Measurements from ENCODE around the gene DKKL1. TPM values are rescaled to one million over a fixed set of nuclear protein-coding genes. Genes with fewer than 3 reads are reported as not detected.

The DKKL1 gene
- total RNA-seq (2021) = 0.85 TPM in 1 of 2 replicates, not detected in the other
- percentile 22 among the genes with signal in this experiment for Bru-seq, nascent RNA
- BruChase-seq, experiment 1, labeled RNA remaining after a 2-hour chase = percentile 28 among the genes with signal in this experiment
- BruChase-seq, experiment 2, labeled RNA remaining after a 6-hour chase = percentile 28 among the genes with signal in this experiment
- long read RNA-seq = 0 reads

DNA sequence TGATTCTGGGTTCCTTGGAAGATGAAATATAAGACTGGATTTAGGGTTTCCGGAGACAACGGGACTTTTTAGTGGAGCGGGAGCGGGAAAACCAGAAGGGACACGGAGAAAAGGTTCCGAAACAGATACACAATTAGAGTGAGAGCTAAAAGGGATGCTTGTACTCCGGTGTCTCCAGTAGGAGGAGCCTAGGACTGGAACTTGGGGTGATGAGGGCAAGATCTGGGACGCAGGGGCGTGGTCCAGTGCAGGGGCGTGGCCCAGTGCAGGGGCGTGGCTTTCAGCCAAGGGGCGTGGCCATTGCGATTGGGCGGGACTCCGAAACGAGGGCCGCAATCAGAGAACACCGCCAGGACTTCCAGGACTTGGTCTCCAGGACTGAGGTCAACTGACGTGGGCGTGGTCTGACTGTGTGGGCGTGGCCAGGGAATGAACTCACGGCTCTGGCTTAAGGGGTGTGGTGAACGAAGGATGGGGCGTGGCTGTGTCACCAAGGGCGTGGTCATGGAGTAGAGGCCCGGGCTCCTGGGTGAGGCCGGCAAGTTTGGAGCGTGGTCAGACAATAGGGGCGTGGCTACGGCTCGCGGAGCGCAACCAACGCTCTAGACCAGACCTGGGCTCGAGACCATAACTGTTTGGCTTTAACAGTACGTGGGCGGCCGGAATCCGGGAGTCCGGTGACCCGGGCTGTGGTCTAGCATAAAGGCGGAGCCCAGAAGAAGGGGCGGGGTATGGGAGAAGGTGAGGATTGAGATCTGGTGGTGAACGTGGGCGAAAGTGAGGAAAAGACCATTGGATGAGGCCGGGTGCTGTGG, at the start of gene DKKL1:
DKKL1 (plus strand) TSS at position 610 of the 815 bp plus-strand sequence; CDS start at position 732, 122 bp downstream.
- ChIA-PET CTCF (no interaction called here), POLR2A (ENCODE audit: unreplicated experiment) (interaction anchor here (0.6 kb wide), 1 partner anchor 966 kb away, joined by 5 read pairs; the partner anchor contains the start of gene KCNC3)
- Histone ChIP-seq H3K79me2 (ENCODE audit: low read depth) (no peaks in the 10 kb centered on the region), H3K27ac (no peak within 1 kb of the TSS), H3K4me1 (replicated peaks; ENCODE audit: insufficient read depth) (0 out of 2 replicates have a peak, but pooled peaks cover 10% of the 10 kb centered on the region), H3K4me2 (peak within 1 kb of the TSS; percentile 99), H3K36me3 (ENCODE audit: low read depth) (no peaks in the 10 kb centered on the region), H4K20me1 (ENCODE audit: insufficient read depth) (no peaks in the 10 kb centered on the region), H3F3A (ENCODE audit: insufficient read depth, low read depth) (peaks cover 5% of the 10 kb centered on the region; the same call in 1 of the 2 replicates), H2AFZ (peak within 1 kb of the TSS; percentile 85), H3K4me3 (peak within 1 kb of the TSS; percentile 85), H3K27me3 (ENCODE audit: insufficient read depth, low read depth) (no peaks in the 10 kb centered on the region), H3K9me3 (ENCODE audit: insufficient read depth, low read depth) (no peaks in the 10 kb centered on the region), H3K9me2 (ENCODE audit: insufficient read depth) (no peaks in the 10 kb centered on the region)
- TF ChIP-seq EZH2 (IDR thresholded peaks at IDR 0.05; ENCODE audit: low read depth) = no peak
- TF ChIP-seq, protein P1, sequence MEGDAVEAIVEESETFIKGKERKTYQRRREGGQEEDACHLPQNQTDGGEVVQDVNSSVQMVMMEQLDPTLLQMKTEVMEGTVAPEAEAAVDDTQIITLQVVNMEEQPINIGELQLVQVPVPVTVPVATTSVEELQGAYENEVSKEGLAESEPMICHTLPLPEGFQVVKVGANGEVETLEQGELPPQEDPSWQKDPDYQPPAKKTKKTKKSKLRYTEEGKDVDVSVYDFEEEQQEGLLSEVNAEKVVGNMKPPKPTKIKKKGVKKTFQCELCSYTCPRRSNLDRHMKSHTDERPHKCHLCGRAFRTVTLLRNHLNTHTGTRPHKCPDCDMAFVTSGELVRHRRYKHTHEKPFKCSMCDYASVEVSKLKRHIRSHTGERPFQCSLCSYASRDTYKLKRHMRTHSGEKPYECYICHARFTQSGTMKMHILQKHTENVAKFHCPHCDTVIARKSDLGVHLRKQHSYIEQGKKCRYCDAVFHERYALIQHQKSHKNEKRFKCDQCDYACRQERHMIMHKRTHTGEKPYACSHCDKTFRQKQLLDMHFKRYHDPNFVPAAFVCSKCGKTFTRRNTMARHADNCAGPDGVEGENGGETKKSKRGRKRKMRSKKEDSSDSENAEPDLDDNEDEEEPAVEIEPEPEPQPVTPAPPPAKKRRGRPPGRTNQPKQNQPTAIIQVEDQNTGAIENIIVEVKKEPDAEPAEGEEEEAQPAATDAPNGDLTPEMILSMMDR (conservative IDR thresholded peaks at IDR 0.05) = peak; percentile 43; the same call in 1 of the 2 replicates
- peak; percentile 97 to 100 for DNase-seq
- intact Hi-C loops (cut with micrococcal nuclease; ENCODE audit: unreplicated experiment) = loop anchor here (1.0 to 2.0 kb wide), 4 partner anchors 25 to 513 kb away; partner anchors contain the start of genes AKT1S1 and TBC1D17
- no TSS peak for BruUV-seq (replicated peaks)

DNA sequence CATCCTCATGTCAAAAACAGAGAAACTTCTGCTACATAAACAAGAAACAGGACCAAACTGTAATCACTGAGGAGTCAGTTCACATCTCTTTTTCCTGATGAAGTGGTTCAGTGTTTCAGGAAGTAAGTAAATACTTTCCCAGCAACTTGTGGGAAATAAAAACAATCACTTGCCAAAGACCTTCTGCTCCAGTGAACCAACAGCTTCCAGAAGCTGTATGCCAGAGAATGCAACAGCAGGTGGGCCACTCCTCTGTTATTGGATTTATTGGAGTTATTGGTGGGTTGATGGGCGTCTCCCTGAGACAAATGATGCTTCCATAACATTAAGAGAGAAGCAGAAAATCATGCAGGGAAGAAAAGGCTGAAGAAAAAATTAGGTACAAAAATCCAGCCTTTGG, 48.6 kb upstream of the DKKL1 start:
- ChIA-PET POLR2A (ENCODE audit: unreplicated experiment) (no interaction called here), CTCF (interaction anchor here (0.6 kb wide), 1 partner anchor 89 kb away, joined by 3 read pairs; no protein-coding TSS in a partner anchor)
- H3K4me2 ChIP-seq = no peak overlapping the region
- no peaks in the 10 kb centered on the region for H4K20me1 ChIP-seq (ENCODE audit: insufficient read depth)
- no TSS peak for BruUV-seq (replicated peaks)
- no peaks in the 10 kb centered on the region for H3K4me1 ChIP-seq (replicated peaks; ENCODE audit: insufficient read depth)
- no peaks in the 10 kb centered on the region for H3K9me3 ChIP-seq (ENCODE audit: insufficient read depth, low read depth)
- H3K36me3 ChIP-seq (ENCODE audit: low read depth) = no peaks in the 10 kb centered on the region
- no peaks in the 10 kb centered on the region for H3K9me2 ChIP-seq (ENCODE audit: insufficient read depth)
- DNase-seq = no peak
- no peak overlapping the region for H2AFZ ChIP-seq
- H3F3A ChIP-seq (ENCODE audit: insufficient read depth, low read depth) = no peaks in the 10 kb centered on the region
- no peak for TF ChIP-seq EZH2 (IDR thresholded peaks at IDR 0.05; ENCODE audit: low read depth)
- TF ChIP-seq, protein P1 (conservative IDR thresholded peaks at IDR 0.05) = no peak
- no peak overlapping the region for H3K4me3 ChIP-seq
- intact Hi-C loops (cut with micrococcal nuclease; ENCODE audit: unreplicated experiment) = no loop called here
- no peaks in the 10 kb centered on the region for H3K79me2 ChIP-seq (ENCODE audit: low read depth)
- no peak overlapping the region for H3K27ac ChIP-seq
- H3K27me3 ChIP-seq (ENCODE audit: insufficient read depth, low read depth) = peaks cover 14% of the 10 kb centered on the region; the same call in 1 of the 2 replicates

DNA sequence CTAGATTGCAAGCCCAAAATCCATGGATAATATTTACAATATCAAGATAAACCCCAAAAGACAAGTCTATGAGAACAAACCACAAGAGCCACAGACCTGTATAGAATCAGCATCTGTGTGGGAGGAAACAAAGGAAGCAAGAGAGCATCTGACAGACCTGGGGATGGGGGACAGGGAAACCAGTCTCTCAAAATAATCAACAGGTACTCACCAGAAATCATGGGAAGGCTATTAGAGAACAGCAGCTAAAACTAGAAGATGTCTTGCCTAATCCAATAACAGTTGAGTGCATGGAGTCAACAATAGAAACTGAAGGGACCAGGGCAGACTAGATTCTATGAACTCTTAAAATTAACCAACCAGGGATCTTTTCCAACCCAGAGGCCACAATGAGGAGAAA, 47.4 kb upstream of the DKKL1 start:
- no peak overlapping the region for H2AFZ ChIP-seq
- H3F3A ChIP-seq (ENCODE audit: insufficient read depth, low read depth) = no peaks in the 10 kb centered on the region
- H3K27ac ChIP-seq = no peak overlapping the region
- H4K20me1 ChIP-seq (ENCODE audit: insufficient read depth) = no peaks in the 10 kb centered on the region
- TF ChIP-seq EZH2 (IDR thresholded peaks at IDR 0.05; ENCODE audit: low read depth) = no peak
- H3K9me2 ChIP-seq (ENCODE audit: insufficient read depth) = no peaks in the 10 kb centered on the region
- no peaks in the 10 kb centered on the region for H3K36me3 ChIP-seq (ENCODE audit: low read depth)
- DNase-seq = no peak
- no peak overlapping the region for H3K4me3 ChIP-seq
- ChIA-PET CTCF (no interaction called here), POLR2A (ENCODE audit: unreplicated experiment) (no interaction called here)
- no peaks in the 10 kb centered on the region for H3K4me1 ChIP-seq (replicated peaks; ENCODE audit: insufficient read depth)
- peaks cover 6% of the 10 kb centered on the region; the same call in 1 of the 2 replicates for H3K27me3 ChIP-seq (ENCODE audit: insufficient read depth, low read depth)
- H3K9me3 ChIP-seq (ENCODE audit: insufficient read depth, low read depth) = no peaks in the 10 kb centered on the region
- intact Hi-C loops (cut with micrococcal nuclease; ENCODE audit: unreplicated experiment) = no loop called here
- no peaks in the 10 kb centered on the region for H3K79me2 ChIP-seq (ENCODE audit: low read depth)
- no peak overlapping the region for H3K4me2 ChIP-seq
- BruUV-seq (replicated peaks) = no TSS peak
